Choroid plexus epithelial cell (primary cell): ENCODE measurements around the gene PPM1E.

ENCODE experiments used
- DNase-seq: peaks from one replicate; pipeline ENCODE4 v3.0.0-alpha.2; 2010; ENCODE audit warnings: low read depth
- H3K4me3 ChIP-seq: 2 replicates; pipeline ENCODE4 v1.5.1; 2011; ENCODE audit warnings: low read depth, mild to moderate bottlenecking, control low read depth, low read length, moderate library complexity
- TF ChIP-seq, protein P1 (sequence below): conservative IDR thresholded peaks from 2 replicates; pipeline ENCODE4 v1.5.1; 2011; ENCODE audit warnings: low read depth, mild to moderate bottlenecking, control low read depth, inconsistent platforms, low read length, moderate library complexity

The PPM1E gene

DNA sequence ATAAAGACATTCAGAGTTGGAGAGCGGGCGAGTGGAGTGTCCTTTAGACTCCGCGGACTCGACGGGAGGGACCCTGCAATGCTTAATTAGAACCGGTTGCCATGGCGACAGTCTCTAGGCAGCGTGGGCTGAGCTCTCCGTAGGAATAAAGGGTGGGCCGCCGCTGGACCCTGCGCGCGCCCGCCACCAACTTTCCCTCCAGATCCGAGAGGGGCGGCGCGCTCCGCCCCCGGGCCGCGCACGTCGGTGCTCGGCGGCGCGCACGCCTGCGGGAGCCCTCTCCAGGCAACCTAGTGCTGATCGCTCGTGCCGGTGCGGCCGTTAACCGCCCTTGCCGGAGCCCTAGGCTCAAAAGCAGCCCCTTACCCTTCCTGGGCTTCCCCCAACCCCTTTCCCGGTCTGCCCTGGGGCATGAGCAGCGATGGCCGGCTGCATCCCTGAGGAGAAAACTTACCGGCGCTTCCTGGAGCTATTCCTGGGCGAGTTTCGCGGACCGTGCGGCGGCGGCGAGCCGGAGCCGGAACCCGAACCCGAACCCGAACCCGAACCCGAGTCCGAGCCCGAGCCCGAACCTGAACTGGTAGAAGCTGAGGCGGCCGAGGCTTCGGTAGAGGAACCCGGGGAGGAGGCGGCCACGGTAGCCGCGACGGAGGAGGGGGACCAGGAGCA lies at the start of gene PPM1E:
Gene PPM1E, plus strand, starts transcription at position 278 of the 669 bp plus-strand sequence.
- H3K4me3 ChIP-seq, result peak within 1 kb of the TSS; percentile 62
- peak; percentile 44 for DNase-seq
- TF ChIP-seq, protein P1, sequence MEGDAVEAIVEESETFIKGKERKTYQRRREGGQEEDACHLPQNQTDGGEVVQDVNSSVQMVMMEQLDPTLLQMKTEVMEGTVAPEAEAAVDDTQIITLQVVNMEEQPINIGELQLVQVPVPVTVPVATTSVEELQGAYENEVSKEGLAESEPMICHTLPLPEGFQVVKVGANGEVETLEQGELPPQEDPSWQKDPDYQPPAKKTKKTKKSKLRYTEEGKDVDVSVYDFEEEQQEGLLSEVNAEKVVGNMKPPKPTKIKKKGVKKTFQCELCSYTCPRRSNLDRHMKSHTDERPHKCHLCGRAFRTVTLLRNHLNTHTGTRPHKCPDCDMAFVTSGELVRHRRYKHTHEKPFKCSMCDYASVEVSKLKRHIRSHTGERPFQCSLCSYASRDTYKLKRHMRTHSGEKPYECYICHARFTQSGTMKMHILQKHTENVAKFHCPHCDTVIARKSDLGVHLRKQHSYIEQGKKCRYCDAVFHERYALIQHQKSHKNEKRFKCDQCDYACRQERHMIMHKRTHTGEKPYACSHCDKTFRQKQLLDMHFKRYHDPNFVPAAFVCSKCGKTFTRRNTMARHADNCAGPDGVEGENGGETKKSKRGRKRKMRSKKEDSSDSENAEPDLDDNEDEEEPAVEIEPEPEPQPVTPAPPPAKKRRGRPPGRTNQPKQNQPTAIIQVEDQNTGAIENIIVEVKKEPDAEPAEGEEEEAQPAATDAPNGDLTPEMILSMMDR, result no peak

DNA sequence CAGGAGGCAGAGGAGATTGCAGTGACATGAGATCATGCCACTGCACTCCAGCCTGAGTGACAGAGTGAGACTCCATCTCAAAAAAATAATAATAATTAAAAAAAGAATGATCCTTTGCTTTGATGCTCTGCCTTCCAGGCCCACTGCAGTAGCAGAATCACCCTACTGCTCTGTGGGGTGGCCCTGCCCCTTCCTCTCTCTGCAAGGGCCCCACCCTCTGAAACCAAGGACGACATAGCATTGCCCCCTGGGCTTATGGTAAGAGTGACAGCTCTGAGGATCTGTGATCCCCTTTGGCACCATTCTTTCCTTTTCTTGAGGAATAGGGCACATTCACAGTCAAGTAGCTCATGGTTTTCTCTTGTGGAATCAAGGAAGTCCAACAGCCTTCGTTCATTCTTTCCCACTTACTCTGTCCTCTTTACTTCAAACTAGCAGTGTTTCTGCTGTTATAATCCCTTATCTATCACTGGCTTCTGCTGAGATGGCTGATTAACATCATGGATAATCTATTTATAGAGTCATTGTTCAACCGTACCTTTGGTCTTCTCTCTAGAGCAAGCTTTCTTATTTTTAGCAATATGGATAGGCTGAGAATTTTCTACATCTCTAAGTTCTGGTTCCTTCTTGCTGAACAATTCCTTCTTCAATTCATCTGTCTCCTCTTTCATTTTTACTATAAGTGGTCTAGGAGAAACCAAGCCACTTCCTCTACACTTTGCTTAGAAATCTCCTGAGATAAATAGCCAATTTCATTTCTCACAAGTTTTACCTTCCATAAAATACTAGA lies 49.1 kb upstream of the PPM1E start:
- no peak overlapping the region for H3K4me3 ChIP-seq
- no peak for DNase-seq
- TF ChIP-seq, protein P1, result no peak

DNA sequence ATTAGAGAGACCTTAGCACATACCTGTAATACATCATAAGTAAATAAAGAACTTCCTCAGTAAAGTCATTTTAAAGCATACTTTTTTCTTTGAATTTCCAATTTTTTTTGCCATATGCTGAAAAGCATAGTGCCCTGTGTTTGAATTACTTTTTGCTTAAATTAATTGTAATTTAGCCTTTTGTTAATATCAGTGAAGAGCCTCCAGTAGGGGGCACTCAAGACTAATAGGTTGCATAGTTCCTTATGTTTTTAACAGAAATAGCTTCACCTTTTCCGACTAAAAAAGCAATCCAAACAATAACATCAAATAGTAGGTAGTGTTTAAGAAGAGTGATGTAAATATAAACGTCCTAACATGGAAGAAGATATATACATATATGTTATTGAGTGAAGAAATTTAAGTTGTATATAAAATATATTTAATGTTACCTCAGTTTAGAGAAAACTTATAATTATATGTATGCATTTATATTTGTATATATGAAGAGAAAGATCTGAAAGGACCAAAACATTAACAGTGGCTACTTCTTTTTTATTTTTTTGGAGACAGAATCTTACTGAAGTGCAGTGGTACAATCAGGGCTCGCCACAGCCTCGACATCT lies 44.6 kb upstream of the PPM1E start:
- peak; percentile 81 for DNase-seq
- TF ChIP-seq, protein P1, result peak; percentile 66
- H3K4me3 ChIP-seq, result no peak overlapping the region

DNA sequence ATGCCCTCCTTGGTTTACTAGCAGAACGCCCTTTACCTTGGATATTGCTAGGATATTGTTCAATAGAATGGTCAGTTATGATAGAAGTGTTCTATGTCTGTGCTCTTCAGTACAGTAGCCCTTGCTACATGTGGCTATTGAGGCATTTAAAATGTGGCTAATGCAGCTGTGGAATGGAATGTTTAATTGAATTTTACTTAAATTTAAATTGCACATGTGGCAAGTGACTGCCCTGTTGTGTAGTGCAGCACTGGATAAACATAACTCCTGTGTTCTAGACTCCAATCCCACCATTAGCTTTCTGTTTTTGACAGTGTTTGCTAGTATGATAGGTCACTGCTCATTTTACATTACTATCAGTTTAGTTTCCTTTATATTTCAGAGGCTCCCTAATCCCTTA lies 33.4 kb upstream of the PPM1E start:
- DNase-seq, result no peak
- TF ChIP-seq, protein P1, result no peak
- H3K4me3 ChIP-seq, result no peak overlapping the region

DNA sequence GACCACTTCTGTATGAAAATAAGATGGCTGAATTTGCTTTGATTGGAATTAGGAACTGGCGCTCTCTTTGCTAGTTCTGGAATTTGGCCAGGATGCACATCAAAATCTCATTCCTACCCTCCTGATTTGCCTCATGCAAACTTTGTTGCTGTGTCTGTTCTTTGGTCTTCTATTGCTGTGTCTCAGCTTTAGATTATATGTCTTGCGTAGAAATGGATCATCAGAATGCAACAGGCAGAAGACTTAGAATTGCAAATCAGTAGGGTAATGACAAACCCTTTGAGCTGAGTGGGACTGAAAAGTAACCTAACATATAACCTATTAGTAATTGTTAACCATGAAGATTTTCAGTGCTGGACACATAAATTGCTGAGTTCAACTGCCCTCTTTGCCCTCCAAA lies 33.0 kb upstream of the PPM1E start:
- no peak overlapping the region for H3K4me3 ChIP-seq
- DNase-seq, result no peak
- TF ChIP-seq, protein P1, result no peak

DNA sequence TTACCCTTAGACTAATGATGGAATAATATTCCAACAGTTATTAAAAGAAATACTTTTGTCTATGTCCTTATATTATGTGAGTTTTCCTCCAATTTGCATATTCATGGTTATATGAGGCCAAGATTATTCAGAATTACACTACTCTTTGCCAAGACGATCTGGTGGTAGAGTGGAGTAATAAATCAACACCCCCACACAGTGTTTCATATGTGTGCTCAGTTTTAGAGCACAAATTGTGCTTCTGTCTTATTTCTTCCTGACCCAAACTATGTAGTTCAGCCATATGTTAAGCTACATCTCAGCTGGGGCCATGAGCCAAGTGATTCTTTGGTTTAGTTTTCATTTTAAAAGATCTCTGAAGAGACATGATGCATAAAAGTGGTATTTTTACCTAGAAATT lies 26.9 kb upstream of the PPM1E start:
- peak; percentile 3 for DNase-seq
- TF ChIP-seq, protein P1, result no peak
- no peak overlapping the region for H3K4me3 ChIP-seq

DNA sequence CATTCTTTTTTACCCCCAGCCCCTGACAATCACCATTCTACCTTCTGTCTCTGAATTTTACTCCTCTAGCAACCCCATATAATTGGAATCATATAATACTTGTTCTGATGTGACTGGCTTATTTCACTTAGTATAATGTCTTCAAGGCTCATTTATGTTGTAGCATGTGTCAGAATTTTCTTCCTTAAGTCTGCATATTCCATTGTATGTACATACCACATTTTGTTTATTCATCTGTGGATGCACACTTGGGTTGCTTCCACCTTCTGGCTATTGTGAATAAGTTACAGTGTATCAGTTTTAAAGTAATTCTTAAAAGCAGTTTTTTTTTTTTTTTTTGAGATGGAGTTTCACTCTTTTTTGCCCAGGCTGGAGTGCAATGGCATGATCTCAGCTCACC lies 24.7 kb upstream of the PPM1E start:
- H3K4me3 ChIP-seq, result no peak overlapping the region
- DNase-seq, result no peak
- TF ChIP-seq, protein P1, result no peak
